HL-60 (cell line): ENCODE measurements around the gene ZNF282.

ENCODE experiments used
- CTCF ChIP-seq: IDR thresholded peaks from one replicate; pipeline ENCODE4 v1.5.1; 2011; ENCODE audit warnings: low read length, control low read depth, inconsistent platforms; ENCODE audit not compliant: insufficient read depth
- GABPA ChIP-seq: IDR thresholded peaks from 2 replicates; pipeline ENCODE4 v1.6.1; 2012; ENCODE audit warnings: low read depth
- POLR2AphosphoS5 ChIP-seq: IDR thresholded peaks from 2 replicates; pipeline ENCODE4 v1.6.1; 2012; ENCODE audit warnings: low read depth

- TF ChIP-seq CTCF (no peak), POLR2AphosphoS5 (no peak), GABPA (no peak)
Observed at GRCh38 chr7:149156898-149157297, 38.4 kb upstream of the ZNF282 start.
